Large intestine (tissue), 3 donors: ENCODE results near the gene THSD4. TPM values are rescaled to one million over a fixed set of nuclear protein-coding genes. Genes with fewer than 3 reads are reported as not detected.
"Not testable (repeated sequence)": the region's sequence is repeated elsewhere in the genome, so short reads cannot be mapped to it uniquely, and the experiment has no call there.

Source experiments
- DNase-seq, 2 donors: peaks; one replicate each; pipeline versions ENCODE4 v3.0.0 to v3.0.0-alpha.2; 2013
- H3K27ac ChIP-seq: one replicate; pipeline ENCODE4 v1.5.1; 2013; ENCODE audit warnings: low read length
- H3K27me3 ChIP-seq: 2 replicates; pipeline ENCODE4 v1.6.1; 2013; ENCODE audit warnings: low read length; ENCODE audit not compliant: control insufficient read depth, insufficient read depth
- H3K36me3 ChIP-seq: 2 replicates; pipeline ENCODE4 v1.6.1; 2013; ENCODE audit warnings: low read length; ENCODE audit not compliant: control insufficient read depth, insufficient read depth
- H3K4me1 ChIP-seq: one replicate; pipeline ENCODE4 v1.6.1; 2013; ENCODE audit warnings: low read length; ENCODE audit not compliant: control insufficient read depth, insufficient read depth
- H3K4me3 ChIP-seq: one replicate; pipeline ENCODE4 v1.5.1; 2013; ENCODE audit warnings: low read length
- H3K9me3 ChIP-seq: one replicate; pipeline ENCODE4 v1.6.1; 2013; ENCODE audit warnings: mild to moderate bottlenecking, low read depth, low read length, moderate library complexity; ENCODE audit not compliant: control insufficient read depth
- WGBS: methylation state at CpG from one replicate; pipeline ENCODE4 v1.1.5; 2013; ENCODE audit warnings: low lambda C conversion rate; ENCODE audit not compliant: insufficient coverage; 5-methylcytosine and 5-hydroxymethylcytosine counted together
- polyA plus RNA-seq: library from polyadenylated mRNA; unstranded; fragments of 120-200 nt; gene quantifications from one replicate; pipeline ENCODE4 v1.2.1, GENCODE V29; 2013

Gene THSD4
- polyA plus RNA-seq, 1 donor: 17.5 TPM

- peak overlapping the region; percentile 81 for H3K27ac ChIP-seq
- H3K4me1 ChIP-seq: peaks cover 46% of the 10 kb centered on the region
- no peak overlapping the region for H3K4me3 ChIP-seq
- WGBS: 50% methylated on average over 1 of the region's 4 CpGs
- H3K9me3 ChIP-seq: no peaks in the 10 kb centered on the region
- H3K27me3 ChIP-seq: no peaks in the 10 kb centered on the region
- no peaks in the 10 kb centered on the region for H3K36me3 ChIP-seq
- DNase-seq: no peak
Measured at GRCh38 chr15:71251584-71252043, 136.3 kb downstream of the THSD4 start.

- H3K27me3 ChIP-seq: no peaks in the 10 kb centered on the region
- peaks cover 45% of the 10 kb centered on the region for H3K4me1 ChIP-seq
- peak overlapping the region; percentile 81 for H3K27ac ChIP-seq
- peaks cover 3% of the 10 kb centered on the region for H3K36me3 ChIP-seq
- no peaks in the 10 kb centered on the region for H3K9me3 ChIP-seq
- H3K4me3 ChIP-seq: no peak overlapping the region
- peak; percentile 83 to 95 for DNase-seq
- WGBS: 22% methylated on average over 1 of the region's 6 CpGs
Measured at GRCh38 chr15:71252044-71252739, 136.9 kb downstream of the THSD4 start.

- H3K27me3 ChIP-seq: no peaks in the 10 kb centered on the region
- peaks cover 3% of the 10 kb centered on the region for H3K36me3 ChIP-seq
- WGBS: no CpG with 5 or more reads among the region's 3 CpGs
- peaks cover 42% of the 10 kb centered on the region for H3K4me1 ChIP-seq
- H3K4me3 ChIP-seq: no peak overlapping the region
- H3K27ac ChIP-seq: peak overlapping the region; percentile 81
- no peaks in the 10 kb centered on the region for H3K9me3 ChIP-seq
- no peak for DNase-seq
Measured at GRCh38 chr15:71252740-71253047, 137.4 kb downstream of the THSD4 start.

- DNase-seq: no peak
- Histone ChIP-seq H3K4me1 (peaks cover 33% of the 10 kb centered on the region), H3K9me3 (no peaks in the 10 kb centered on the region), H3K4me3 (no peak overlapping the region), H3K27ac (no peak overlapping the region), H3K36me3 (peaks cover 3% of the 10 kb centered on the region), H3K27me3 (no peaks in the 10 kb centered on the region)
- WGBS: no CpG with 5 or more reads among the region's 3 CpGs
Measured at GRCh38 chr15:71254491-71254890, 139.2 kb downstream of the THSD4 start.

GRCh38 chr15:71256934-71257664 lies 141.8 kb downstream of the THSD4 start:
- Histone ChIP-seq H3K27me3 (no peaks in the 10 kb centered on the region), H3K9me3 (no peaks in the 10 kb centered on the region), H3K27ac (no peak overlapping the region), H3K4me3 (no peak overlapping the region), H3K36me3 (peaks cover 3% of the 10 kb centered on the region), H3K4me1 (peaks cover 8% of the 10 kb centered on the region)
- DNase-seq: no peak
- WGBS: no CpG with 5 or more reads among the region's 5 CpGs

GRCh38 chr15:71259866-71260265 lies 144.6 kb downstream of the THSD4 start:
- no CpG with 5 or more reads among the region's 2 CpGs for WGBS
- no peak for DNase-seq

GRCh38 chr15:71261418-71261817 lies 146.1 kb downstream of the THSD4 start:
- DNase-seq: no peak
- Histone ChIP-seq H3K4me3 (no peak overlapping the region), H3K4me1 (no peaks in the 10 kb centered on the region), H3K27ac (no peak overlapping the region), H3K27me3 (no peaks in the 10 kb centered on the region), H3K36me3 (peaks cover 3% of the 10 kb centered on the region), H3K9me3 (no peaks in the 10 kb centered on the region)
- 100% methylated on average over 1 of the region's 2 CpGs for WGBS

More at GRCh38 chr15:71259866-71260265, 144.6 kb downstream of the THSD4 start:
- H3K4me3 ChIP-seq: no peak overlapping the region
- no peaks in the 10 kb centered on the region for H3K9me3 ChIP-seq
- H3K27ac ChIP-seq: no peak overlapping the region
- no peaks in the 10 kb centered on the region for H3K4me1 ChIP-seq
- no peaks in the 10 kb centered on the region for H3K27me3 ChIP-seq
- peaks cover 3% of the 10 kb centered on the region for H3K36me3 ChIP-seq

GRCh38 chr15:71261909-71262308 lies 146.6 kb downstream of the THSD4 start:
- peaks cover 2% of the 10 kb centered on the region for H3K36me3 ChIP-seq
- no peak overlapping the region for H3K4me3 ChIP-seq
- DNase-seq: no peak
- H3K27ac ChIP-seq: no peak overlapping the region
- no peaks in the 10 kb centered on the region for H3K4me1 ChIP-seq
- no peaks in the 10 kb centered on the region for H3K9me3 ChIP-seq
- no CpG with 5 or more reads among the region's 6 CpGs for WGBS
- H3K27me3 ChIP-seq: no peaks in the 10 kb centered on the region

GRCh38 chr15:71262599-71262998 lies 147.3 kb downstream of the THSD4 start:
- DNase-seq: no peak
- 100% methylated on average over 1 of the region's 3 CpGs for WGBS
- H3K36me3 ChIP-seq: no peaks in the 10 kb centered on the region
- H3K27ac ChIP-seq: no peak overlapping the region
- H3K4me1 ChIP-seq: no peaks in the 10 kb centered on the region
- H3K9me3 ChIP-seq: no peaks in the 10 kb centered on the region
- H3K27me3 ChIP-seq: no peaks in the 10 kb centered on the region
- H3K4me3 ChIP-seq: no peak overlapping the region

DNA sequence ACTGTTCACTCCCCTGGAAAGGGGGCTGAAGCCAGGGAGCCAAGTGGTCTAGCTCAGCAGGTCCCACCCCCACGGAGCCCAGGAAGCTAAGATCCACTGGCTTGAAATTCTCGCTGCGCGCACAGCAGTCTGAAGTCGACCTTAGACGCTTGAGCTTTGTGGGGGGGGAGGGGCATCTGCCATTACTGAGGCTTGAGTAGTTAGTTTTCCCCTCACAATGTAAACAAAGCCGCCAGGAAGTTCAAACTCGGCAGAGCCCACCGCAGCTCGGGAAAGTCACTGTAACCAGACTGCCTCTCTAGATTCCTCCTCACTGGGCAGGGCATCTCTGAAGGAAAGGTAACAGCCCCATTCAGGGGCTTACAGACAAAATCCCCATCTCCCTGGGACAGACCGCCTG lies 150.3 kb downstream of the THSD4 start:
- H3K4me3 ChIP-seq, H3K4me1 ChIP-seq, H3K9me3 ChIP-seq, DNase-seq, H3K27ac ChIP-seq, H3K36me3 ChIP-seq, H3K27me3 ChIP-seq: not testable (repeated sequence)
- no CpG with 5 or more reads among the region's 11 CpGs for WGBS

DNA sequence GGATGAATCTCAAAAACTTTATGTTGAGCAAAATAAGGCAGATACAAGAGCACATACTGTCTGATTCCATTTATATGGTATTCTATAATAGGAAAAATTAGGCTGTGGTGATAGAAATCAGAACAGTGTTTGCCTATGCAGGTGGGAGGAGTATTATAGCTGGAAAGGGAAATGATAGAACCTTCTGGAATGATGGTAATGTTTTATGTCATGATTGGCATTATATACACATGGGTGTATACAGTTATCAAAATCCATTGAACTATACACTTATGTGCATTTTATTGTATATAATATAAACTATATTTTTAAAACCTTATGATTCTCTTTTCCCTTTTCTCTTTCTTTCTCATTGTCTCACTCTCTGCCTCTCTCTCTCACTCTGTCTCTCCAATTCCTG lies 156.1 kb downstream of the THSD4 start:
- H3K27me3 ChIP-seq: no peaks in the 10 kb centered on the region
- no peak for DNase-seq
- H3K9me3 ChIP-seq: no peaks in the 10 kb centered on the region
- peaks cover 11% of the 10 kb centered on the region for H3K4me1 ChIP-seq
- H3K27ac ChIP-seq: no peak overlapping the region
- no peak overlapping the region for H3K4me3 ChIP-seq
- no peaks in the 10 kb centered on the region for H3K36me3 ChIP-seq
